Hypothalamus (tissue), 51 donors: ENCODE data around the gene DLG5.

Experiments used
- DNase-seq, 51 donors: peaks; one replicate each; lab custom pipeline; 2025; lab: John Stamatoyannopoulos, UW

DLG5 gene

DNA sequence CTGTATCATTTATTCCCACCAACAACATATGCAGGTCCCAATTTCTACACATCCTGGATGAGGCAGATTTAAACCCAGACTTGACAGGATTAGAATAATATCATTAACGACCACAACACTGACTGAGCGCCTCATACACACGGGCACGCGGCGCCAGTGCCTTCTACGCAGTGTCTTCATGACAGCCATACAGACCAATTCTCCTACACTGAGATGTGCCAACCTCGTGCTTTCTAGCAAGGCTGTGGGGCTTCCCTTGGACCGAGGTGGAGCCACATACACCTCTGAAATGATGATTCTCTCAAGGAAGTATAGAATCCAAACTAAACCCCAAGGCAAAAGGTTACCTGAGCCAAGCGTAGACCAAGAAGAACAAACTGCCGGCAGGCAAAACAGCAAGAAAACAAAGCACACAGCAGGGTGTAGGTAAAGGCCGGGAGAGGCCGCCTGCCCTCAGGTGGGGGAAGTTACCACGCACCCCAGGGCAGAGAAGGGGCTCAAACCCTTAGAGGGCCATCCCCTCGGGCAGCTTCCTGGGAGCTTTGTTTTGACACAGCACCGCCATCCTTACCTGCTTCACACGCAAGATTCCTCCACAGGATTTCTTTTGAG, 75.8 kb downstream of the DLG5 start:
- no peak for DNase-seq

DNA sequence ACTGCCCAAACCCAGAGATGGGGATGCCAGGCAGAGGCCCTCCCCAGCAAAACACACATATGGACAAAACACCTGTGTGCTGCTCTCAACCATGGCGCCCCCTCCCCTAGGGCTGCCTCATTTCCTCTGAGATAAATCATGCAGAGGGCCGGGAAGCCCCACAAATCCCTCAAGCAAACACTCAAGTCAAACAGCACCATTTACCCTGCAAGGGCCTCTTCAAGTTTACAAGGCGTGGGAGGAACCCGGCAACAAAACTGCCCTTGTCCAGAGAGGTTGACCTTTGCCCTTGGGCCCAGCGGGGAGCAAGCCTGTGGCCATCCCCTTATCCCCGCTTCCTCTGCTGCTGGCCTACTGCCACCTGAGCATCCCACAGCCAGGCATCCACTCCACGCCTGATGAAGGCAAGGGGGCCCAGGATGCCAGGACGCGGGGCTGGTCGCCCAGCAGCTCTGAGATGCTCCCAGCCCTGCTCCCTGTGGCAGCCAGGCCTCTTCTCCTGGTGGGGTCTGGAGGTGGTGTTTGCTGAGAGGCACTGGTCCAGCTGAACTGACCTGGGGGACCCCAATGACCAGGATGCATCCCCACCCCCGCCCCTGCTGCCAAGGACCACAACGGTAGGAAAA, 77.4 kb downstream of the DLG5 start:
- no peak for DNase-seq

- DNase-seq = peak in 49 of 51 donors; percentile 35 to 91 (median 64)
These were observed 79.7 kb downstream of the DLG5 start for GRCh38 chr10:77846718-77847311.

- no peak for DNase-seq
These were observed 81.1 kb downstream of the DLG5 start for GRCh38 chr10:77845451-77845850.

GRCh38 chr10:77844713-77845445, 81.7 kb downstream of the DLG5 start:
- DNase-seq = no peak

DNA sequence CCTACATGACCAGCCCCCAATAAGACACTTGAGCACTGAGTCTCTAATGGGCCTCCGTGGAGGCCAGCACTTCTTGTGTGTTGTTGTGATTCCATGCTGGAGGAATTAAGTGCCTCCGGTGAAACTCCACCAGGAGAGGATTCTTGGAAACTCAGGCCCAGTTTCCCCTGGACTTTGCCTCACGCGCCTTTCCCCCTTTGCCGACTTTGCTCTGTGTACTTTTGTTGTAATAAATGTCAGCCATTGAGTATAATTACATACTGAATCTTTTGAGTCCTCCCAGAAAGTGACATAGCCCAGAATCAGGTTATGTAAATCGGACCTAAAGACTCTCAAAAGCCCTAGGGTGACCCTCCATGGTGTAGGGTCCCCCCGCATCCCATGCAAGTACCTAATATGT, 82.4 kb downstream of the DLG5 start:
- DNase-seq = no peak

GRCh38 chr10:77843264-77843663, 83.3 kb downstream of the DLG5 start:
- DNase-seq = no peak

- no peak for DNase-seq
These were observed 83.8 kb downstream of the DLG5 start for GRCh38 chr10:77842652-77843212.

GRCh38 chr10:77841711-77842375, 84.7 kb downstream of the DLG5 start:
- no peak for DNase-seq

- no peak for DNase-seq
These were observed 85.9 kb downstream of the DLG5 start for GRCh38 chr10:77840636-77841035.

- DNase-seq = no peak
These were observed 88.5 kb downstream of the DLG5 start for GRCh38 chr10:77837925-77838595.

GRCh38 chr10:77837248-77837924, 89.2 kb downstream of the DLG5 start:
- peak in 3 of 51 donors; percentile 10 to 60 (median 28) for DNase-seq

GRCh38 chr10:77836299-77836820, 90.2 kb downstream of the DLG5 start:
- peak in 16 of 51 donors; percentile 10 to 70 (median 22) for DNase-seq

DNA sequence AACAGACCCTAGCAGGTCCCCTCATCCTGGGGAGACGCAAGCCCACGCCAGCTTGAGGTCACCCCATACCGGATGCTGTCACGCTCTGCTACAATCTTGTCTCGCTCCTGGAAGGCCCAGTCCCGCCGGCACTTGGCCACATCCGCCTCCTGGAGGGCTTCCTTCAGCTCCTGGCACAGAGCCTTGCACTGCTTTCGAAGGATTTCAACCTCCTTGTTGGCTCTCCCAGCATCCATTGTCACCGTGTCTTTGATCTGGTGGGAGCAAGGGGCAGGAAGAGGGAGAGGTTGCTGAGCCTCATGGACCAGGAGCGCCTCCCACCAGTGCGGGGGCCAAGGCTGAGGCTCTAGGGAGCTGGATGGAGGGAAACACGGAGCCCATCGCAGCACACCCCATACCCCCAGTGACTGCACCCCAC, 90.9 kb downstream of the DLG5 start:
- no peak for DNase-seq

DNA sequence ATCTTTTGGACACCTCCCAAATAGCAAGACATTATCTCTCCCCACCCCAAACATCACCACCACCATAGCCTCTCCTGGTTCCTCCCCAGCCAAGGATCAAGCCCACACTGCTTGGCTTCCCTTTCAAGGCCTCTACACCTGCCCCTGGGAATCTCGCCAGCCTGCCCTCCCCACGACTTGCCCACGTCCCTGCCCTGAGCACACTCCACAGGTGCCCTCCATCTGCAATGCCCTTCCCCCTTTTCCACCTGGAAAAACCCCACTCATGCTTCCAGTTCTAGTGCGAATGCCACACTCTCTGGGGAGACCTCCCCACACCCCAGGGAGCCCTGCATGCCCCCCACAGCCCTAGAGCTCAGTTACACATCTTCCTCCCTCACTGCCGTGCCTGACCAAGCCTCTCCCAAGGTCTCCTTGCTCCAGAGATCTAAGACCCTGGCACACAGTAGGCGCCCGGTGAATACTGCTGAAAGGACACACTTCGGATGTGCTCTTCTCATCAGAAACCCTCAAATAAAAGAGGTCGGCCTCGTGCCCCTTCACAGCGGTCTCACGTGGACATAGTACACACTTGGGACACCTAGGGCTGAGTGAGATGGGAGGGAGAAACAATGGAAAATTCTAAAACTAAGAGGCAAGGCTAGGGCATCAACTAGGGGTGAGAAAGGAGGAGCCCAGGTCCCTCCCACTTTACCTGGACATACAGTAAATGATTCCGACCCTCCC, 91.4 kb downstream of the DLG5 start:
- no peak for DNase-seq

DNA sequence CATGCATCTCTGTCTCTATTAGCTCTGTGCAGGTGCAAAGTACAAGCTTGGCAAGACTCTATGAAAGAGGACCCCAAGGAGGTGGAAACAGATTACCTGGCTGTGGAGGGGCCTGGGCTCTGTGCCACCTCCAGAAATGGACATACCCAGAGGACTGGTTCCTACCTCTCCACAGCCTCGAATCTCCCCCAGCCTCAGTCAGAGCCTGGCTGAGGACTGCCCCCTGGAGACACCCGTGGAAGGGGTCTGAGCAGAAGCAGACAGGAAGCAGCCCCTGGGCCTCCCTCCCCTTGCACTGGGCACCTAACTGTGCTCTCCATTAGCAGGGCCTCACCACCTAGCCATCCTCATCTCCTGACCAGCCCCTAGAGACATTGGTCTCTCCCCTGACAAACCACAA, 92.0 kb downstream of the DLG5 start:
- DNase-seq = no peak

- no peak for DNase-seq
These were observed 92.8 kb downstream of the DLG5 start for GRCh38 chr10:77833792-77834191.

- DNase-seq = no peak
These were observed 93.3 kb downstream of the DLG5 start for GRCh38 chr10:77833225-77833624.

DNA sequence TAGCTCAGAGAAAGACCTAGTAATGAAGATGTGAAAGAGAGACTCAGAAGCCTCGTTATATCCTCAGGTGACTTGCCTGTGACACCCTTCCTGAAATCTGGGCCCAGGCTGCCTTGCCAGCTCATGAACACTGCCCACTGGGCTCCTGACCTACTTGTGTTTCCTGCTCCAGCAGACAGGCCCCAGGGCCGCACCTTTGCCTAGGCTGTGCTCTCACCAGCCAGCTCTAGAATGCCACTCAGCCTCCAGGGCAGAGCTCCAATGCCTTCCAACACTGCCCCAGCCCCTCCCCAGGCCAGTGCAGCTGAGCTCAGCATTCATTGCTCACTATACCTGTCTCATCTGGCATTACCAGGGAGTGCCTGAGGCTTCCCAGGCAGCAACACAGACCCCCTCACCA, 94.3 kb downstream of the DLG5 start:
- DNase-seq = no peak
